ENCODE results near the gene SPOUT1. TPM values are rescaled to one million over a fixed set of nuclear protein-coding genes. Genes with fewer than 3 reads are reported as not detected.

Gene SPOUT1
- polyA plus RNA-seq, 1 donor: 24.4 TPM

DNA sequence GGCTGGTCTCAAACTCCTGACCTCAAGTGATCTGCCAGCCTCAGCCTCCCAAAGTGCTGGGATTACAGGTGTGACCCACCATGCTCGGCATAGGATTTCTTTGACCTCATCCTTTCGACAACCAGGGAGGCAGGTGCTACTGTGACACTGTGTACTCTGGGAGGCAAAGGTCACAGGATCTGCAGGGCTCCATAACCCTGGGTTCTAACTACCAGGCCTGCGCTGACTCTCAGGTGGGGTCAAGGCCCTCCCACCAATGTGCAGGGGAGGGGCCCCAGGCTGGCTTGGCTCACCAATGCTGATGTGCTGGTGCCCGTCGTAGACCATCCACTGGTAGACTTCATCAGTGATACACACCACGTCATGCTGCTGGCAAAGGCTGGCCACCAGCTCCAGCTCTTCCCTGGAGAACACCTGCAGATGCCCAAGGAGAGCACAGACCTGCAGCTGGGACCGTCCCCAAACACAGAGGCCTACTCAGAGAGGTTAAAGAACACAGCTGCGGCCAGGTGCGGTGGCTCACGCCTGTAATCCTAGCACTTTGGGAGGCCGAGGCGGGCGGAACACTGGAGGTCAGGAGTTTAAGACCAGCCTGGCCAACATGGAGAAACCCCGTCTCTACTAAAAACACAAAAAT lies 7.0 kb upstream of the SPOUT1 start:
- no peak for DNase-seq (ENCODE audit: low read depth)

DNA sequence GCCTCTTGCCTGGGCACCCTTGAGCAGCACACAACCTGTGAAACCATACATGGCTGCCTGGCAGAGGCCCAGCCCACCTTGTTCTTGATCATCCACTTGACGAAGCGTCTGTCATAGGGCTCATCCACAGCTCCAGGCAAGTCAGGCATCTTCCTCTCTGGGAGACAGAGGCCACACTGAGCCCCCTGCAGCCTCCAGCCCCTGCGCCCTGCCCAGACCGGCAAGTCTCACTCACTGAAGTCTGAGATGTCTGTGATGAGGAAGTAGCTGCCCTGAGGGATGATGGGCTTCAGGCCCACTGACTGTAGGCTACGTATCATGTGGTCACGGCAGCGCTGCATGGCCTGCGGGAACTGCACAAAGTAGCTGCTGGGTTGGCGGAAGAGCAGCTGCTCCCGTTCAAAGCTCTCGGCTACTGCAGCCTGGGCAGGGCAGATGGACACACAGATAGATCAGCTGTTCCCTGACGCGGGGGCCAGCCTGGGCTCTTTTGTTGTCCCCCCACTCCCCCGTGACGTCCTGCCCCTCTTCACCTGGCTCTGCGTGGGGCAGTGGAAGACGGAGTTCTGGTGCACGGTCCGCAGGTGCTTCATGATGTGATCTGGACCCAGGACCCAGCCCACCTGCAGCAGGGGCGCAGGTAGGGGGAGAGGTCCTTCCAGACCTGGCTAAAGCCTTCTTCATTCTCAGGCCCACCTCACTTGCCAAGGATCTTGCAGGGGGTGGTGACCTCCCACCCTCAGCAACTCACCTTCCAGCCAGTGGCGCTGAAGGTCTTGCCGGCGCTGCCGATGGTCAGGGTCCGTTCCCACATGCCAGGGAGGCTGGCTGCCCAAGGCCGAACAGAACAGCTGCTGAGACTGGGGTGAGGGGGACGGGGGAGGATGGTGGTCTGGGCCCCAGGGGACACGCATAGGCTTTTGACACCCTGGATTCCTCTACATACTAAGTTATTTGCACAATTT lies 5.9 kb upstream of the SPOUT1 start:
- DNase-seq (ENCODE audit: low read depth): no peak

DNA sequence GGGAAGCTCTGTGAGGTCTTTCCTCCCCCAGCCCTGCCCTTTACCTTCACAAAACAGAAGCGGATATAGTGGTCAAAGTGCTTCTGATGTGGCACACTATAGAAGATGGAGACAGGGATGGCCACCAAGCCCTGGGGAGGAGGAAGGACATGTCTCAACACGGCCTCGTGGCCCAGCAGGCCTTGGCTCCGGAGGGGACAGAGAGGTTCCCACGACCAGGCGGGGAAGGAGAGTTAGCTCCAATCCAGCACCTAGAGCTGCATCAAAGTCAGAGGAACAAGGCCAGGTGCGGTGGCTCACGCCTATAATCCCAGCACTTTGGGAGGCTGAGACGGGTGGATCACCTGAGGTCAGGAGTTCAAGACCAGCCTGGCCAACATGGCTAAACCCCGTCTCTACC lies 4.1 kb upstream of the SPOUT1 start:
- DNase-seq (ENCODE audit: low read depth): no peak

DNA sequence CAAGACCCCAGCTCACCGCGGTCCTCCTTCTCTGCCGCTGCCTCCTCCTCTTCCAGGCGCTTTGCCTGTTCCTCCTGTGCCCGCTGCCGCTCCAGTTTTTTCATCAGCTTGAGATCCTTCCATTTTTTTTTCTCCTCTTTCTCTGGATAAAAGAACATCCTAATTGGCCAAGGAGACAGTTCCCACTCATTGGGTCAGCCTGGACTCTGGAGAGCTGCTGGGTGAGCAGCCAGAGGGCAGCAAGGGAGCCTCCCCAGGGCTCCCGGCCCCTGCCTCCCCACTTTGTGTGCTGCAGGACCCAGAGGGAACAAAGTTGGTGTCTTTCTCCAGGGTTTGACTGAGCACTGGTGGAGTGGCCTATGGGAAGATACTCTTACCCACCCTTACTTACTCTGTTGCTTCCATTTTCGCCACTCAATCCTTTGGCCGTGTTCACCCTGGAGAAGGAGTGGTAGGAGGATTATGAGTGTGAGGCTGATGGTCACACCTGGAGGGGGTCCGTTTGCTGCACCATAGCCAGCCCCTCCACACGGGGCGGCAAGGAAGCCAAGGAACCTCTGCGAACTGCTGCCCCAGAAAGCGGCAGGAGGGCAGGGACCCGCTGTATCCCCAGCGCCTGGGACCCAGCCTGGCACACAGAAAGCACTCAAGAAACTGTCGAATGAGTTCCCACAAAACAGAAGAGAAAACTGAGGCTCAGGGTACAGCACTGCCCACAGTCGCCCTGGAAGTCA lies 708 bp downstream of the SPOUT1 start:
- no peak for DNase-seq (ENCODE audit: low read depth)

DNA sequence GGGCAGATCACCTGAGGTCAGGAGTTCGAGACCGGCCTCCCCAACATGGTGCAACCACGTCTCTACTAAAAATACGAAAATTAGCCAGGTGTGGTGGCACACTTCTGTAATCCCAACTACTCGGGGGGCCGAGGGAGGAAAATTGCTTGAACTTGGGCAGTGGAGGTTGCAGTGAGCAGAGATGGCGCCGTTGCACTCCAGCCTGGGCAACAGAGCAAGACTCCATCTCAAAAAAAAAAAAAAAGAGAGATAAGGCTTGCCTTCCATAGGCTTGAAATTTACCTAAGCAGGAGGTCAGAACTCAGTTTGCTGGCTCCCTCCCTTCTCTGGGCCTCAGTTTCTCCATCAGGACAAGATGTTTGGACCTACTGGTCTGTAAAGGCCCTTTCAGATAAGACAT lies 1.3 kb downstream of the SPOUT1 start:
- no peak for DNase-seq (ENCODE audit: low read depth)

DNA sequence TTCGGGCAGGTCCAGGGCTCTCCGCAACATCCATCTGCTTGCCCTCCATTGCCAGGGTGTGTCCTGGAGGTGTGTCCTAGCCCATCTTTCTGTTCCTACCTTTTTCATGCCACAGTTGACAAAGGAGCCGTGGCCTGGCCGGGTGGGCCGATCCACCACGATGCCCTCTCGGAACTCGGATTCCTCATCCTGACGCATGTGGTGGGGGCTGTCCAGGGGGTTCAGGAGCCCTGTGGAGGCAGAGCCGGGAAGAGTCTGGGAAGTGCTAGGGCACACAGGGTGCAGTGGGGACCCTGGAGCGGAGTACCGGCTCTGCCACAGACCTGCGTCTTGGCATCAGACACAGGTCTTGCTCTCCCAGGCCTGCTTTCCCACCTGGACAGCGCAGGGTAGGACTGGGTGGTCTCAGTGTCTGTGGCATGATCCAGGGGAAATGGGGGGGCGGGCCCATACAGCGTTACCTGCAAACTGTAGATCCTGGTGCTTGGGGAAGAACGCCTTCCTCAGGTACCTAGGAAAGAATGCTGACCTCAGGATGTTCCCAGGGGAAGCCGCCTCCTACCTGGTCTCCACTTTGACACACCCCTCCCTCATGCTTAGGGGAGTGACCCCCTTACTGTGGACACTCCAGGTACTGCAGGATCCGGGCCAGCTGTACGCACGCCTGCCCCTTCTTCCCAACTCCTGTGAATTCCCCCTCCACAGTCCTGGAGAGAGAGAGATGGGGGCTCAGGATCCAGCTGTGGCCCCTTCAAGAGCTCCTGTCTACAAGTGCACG lies 3.5 kb downstream of the SPOUT1 start:
- no peak for DNase-seq (ENCODE audit: low read depth)

DNA sequence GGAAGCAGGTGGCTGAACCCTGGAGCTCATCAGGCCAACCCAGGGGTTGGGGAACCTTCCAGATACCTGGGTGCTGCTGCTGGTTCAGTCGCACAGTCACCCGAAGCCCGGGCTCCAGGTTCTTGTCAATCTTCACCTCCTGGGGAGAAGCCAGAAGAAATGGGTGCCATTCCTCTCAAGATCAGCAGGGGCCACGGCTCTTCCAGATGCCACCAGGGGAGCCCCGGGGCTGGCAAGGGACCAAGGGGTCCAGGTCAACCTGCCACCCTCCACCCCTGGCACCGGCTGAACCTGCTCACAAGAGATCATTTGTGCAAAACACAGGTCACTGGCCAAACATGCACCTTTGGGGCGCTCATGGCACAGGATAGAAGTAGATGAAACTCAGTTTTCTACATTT lies 4.7 kb downstream of the SPOUT1 start:
- DNase-seq (ENCODE audit: low read depth): no peak

DNA sequence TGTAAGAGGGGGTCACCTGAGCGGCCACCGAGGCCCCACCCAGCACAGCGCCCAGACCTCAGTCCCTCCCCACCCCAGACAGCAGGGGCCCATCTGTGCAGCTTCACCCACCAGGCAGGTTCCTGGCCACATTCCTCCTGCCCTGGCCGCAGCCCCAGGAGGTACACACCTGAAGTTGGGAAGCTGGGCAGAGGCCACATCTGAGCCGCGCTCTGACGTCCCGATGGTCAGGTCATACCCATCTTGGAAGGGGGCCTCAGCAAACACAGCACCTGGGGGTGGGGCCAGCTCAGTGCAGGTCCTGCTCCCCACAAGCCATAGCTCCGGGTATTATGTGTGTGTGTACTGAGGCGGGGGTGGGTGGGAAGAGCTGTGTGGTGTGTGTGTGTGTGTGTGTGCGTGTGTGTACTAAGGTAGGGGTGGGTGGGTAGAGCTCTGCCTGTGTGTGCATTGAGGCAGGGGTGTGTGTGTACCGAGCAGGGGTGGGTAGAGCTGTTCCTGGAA lies 5.6 kb downstream of the SPOUT1 start:
- DNase-seq (ENCODE audit: low read depth): no peak

DNA sequence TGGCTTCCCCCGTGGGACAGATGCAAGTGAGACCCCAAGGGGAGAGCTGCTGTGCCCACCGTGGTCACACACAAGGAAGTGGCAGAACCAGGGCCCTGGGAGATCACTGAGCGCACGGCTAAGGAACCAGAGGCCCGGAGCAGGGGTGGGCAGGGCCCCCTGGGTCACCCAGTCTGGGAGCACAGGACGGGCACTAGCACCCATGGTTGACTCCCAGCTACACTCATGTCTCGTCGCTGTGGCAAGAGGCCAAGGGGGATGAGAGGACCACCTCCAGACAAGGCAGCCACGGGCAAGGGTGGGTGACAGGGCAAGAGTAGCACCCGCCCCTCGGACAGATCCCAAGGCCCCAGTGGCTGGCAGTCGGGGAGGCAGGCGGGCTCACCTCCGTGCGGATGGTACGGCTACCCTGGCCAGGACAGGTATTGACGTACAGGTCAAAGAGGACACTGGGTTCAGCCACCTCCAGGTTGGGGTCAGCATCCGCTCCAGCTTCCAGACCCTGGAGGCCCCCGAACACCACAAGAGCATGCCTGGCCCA lies 6.2 kb downstream of the SPOUT1 start:
- no peak for DNase-seq (ENCODE audit: low read depth)

DNA sequence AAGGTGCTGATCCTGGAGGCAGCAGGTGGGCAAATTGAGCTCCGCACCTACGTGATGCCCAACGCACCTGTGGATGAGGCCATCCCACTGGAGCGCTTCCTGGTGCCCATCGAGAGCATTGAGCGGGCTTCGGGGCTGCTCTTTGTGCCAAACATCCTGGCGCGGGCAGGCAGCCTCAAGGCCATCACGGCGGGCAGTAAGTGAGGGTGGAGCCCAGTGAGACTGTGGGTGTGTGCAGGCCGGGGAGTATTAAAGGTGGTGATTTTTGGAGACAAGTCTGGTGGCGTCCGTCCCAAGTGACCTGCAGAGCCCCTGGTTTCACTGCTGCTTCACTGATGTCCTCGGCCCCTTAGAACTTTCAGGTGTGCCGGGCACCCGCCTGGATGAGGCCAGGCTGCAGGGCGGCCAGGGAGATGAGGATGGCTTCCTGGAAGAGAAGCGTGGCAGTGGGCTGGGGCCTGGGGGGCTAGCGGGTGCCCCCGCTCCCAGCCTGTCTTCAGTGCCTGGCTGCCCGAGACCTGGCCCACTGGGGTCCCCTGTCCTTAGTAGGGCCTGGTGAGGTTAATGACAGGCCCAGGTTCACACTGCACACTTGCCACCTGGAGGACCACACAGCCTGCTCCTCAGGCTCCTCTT lies 7.1 kb downstream of the SPOUT1 start:
- no peak for DNase-seq (ENCODE audit: low read depth)

DNA sequence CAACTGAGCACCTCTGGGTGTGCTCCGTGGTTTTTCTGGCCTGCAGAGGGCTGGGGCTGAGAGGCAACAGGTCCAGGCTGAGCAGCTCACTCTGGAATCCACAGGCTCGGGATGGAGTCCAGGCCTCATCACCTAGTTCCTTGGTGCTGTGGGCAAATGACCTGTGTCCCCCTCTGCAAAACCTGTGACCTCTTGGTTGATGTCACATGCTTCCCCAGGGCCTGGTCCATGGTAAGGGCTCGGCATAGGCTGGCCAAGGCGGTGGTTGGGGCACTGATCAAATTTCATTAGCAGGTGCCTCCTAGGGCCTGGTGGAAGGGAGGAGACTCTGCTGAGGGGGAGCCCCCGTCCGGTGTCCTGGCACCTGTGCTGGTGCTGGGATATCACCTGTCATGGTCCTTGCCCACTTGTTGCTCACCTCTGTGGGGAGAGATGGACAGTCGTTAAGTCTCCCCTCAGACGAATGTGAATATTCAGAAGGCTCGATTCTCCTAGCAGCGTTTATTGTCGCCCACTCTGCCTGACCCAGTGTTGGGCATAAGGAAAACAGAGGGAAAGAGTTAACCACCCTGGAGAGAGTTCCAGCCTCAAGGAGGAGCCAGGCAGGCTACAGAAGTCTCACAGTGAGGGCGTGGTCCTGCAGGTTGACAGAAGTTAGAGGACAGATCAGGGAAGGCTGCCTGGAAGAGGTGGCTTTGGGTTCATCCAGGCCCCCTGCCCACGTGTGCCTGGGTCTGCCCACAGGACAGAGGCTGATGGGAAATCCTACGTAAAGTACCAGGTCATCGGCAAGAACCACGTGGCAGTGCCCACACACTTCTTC lies 7.8 kb downstream of the SPOUT1 start:
- no peak for DNase-seq (ENCODE audit: low read depth)

DNA sequence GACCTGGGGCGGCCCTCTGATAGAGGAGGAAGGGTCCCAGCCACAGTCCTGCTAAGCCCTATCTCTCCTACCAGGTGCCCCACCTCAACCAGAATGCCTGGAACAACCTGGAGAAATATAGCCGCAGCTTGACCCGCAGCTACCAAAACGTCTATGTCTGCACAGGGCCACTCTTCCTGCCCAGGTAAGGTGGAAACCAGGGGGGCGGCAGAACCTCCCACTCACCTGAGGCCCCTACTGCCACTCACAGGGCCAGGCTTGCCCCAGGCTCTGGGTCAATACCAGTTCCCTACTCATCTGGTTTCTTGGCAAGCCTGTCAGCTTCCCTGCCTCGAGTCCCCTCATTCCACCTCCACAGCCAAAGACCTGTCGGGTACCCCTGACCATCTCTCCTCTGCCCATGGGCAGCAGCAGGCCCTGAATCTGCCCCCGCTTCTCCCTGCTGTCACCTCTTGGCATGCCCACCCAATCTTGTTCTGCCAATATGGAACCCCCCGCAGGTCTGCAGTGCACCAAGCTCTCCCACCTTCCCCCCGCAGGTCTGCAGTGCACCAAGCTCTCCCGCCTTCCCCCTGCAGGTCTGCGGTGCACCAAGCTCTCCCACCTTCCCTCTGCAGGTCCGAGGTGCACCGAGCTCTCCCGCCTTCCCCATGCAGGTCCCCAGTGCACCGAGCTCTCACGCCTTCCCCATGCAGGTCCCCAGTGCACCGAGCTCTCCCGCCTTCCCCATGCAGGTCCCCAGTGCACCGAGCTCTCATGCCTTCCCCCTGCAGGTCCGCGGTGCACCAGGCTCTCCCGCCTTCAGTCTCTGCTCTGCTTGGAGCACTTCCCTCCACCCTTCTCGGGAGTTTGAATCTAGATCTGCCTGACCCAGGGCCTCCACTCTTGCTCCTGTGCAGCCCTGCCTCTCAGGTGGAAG lies 8.7 kb downstream of the SPOUT1 start:
- DNase-seq (ENCODE audit: low read depth): no peak

DNA sequence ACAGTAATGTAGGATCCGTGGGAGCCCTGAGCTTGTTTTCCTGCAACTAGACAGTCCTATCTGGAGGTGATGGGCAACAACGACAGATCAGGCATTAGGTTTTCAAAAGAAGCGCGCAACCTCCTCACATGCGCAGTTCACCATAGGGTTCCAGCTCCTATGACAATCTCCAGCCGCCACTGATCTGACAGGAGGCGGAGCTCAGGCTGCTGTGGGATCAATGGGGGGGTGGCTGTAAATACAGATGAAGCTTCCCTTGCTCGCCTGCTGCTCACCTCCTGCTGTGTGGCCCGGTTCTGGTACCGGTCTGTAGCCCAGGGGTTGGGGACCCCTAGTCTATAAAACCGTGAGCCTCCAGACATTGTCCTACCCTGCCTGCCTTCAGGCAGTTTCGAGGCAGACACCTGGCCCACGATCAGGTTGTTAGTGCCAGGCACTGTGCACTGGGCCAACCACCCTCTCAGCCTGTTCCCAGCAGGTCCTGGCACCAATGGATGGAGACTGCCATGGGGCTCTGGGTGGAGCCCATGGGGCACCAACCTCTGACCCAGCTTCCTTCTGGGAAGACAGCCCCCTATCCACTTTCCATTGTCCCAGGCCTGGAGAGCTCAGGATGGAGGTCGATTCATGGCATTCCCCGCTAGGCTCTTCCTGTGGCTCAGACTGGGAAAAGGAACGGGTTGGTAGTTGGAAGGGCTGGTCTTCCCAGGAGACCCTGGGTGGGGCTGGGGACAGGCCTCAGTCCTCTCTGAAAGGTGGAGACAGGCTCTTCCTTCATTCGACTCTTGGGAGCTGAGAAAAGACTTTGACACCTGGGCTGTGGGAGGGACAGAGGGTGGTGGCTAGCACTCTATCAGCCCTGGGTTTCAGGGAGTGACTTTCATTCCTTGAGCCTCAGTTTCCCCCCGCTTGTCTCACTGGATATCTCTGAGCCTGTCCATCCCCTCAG lies 9.6 kb downstream of the SPOUT1 start:
- DNase-seq (ENCODE audit: low read depth): no peak

DNA sequence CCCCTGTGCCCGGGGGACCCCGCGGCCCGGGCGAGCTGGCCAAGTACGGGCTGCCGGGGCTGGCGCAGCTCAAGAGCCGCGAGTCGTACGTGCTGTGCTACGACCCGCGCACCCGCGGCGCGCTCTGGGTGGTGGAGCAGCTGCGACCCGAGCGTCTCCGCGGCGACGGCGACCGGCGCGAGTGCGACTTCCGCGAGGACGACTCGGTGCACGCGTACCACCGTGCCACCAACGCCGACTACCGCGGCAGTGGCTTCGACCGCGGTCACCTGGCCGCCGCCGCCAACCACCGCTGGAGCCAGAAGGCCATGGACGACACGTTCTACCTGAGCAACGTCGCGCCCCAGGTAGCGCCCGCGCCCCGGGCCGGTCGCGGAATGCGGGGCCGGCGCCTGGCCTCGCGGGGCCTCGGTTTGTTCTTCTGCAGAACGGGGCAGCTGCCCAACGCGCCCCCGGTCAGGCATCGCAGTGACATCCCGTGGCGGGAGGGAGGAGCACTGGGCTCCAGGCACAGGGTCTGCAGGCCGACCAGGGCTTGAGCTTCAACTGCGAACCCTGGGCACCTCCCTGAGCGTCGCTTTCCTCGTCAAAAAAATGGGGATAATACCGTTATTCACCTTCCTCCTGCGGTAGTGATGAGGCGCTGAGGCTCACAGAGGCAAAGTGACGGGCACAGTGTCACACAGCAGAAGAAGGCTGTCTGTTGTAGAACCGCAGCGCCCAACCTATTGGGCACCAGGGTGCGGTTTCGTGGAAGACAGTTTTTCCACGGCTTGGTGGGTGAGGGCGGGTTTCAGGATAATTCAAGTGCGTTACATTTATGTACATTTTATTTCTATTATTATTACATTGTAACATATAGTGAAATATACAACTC lies 10.5 kb downstream of the SPOUT1 start:
- no peak for DNase-seq (ENCODE audit: low read depth)

DNA sequence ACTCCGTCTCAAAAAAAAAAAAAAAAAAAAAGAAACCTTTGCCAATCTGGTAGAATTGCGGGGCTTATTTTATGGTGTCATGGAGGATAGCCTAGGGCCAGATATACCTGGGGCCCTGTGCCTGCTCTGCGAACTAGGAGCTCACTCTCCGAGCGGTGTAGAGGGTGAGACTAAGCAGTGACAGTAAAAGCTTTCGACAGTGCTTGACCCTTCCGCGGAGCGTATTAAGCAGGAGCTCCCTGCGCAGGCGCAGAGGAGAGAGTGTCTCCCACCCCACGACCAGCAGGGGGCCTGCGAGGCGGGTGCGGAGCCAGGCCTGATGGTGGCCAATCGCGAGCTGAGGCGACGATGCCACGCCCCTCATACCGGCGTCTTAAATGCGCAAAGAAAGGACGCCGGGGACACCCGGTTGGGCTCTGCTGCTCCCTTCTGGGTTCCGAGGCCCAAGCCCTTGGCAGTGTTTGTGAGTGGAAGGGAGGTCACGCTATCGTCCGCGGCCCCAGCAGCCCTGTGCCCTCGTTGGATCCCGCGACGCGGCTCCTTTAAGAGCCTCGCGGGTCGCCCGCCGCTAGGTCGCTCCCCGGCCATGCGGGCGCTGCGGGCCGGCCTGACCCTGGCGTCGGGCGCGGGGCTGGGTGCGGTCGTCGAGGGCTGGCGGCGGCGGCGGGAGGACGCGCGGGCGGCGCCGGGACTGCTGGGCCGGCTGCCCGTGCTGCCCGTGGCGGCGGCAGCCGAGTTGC lies 11.3 kb downstream of the SPOUT1 start, which contains the start of gene ENDOG:
ENDOG (plus strand) TSS at position 402 of the 740 bp plus-strand sequence; CDS start at position 587, 185 bp downstream.
- peak; percentile 86 for DNase-seq (ENCODE audit: low read depth)

DNA sequence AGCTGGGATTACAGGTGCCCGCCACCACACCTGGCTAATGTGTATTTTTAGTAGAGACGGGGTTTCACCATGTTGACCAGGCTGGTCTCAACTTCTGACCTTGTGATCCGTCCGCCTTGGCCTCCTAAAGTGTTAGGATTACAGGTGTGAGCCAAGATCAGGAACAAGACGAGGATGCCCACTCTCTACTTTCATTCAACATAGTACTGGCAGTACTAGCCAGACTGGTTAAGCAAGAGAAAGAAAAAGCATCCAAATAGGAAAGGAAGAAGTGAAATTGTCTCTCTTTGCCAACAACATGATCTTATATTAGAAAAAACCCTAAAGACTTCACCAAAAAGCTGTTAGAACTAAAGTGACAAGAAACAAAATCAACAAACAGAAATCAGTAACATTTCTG lies 18.7 kb downstream of the SPOUT1 start:
- DNase-seq (ENCODE audit: low read depth): no peak
